ENCODE data around the gene HNRNPL. TPM values are rescaled to one million over a fixed set of nuclear protein-coding genes. Genes with fewer than 3 reads are reported as not detected.
A peak's percentile ranks its signal among the peaks of the same experiment; 100 is the strongest.
"Not testable (repeated sequence)": the region's sequence is repeated elsewhere in the genome, so short reads cannot be mapped to it uniquely, and the experiment has no call there.

HNRNPL gene
- total RNA-seq, 2 donors from 2014 or later = 476 to 617 TPM

DNA sequence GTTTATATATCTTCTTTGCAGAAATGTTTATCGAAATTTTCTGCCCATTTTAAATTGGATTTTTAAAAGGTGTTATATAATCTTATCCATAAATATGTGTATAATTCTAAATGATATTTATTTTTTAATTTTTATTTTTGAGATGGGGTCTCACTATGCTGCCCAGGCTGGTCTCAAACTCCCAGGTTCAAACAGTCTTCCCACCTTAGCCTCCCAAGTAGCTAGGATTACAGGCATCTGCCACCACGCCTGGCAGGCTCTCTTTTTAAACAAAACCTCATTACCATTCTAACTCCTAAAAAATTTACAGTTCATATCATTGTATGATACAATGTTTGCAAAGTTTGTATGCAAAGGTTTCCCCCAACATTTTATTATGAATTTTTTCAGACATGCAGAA is 53.6 kb downstream of the HNRNPL start:
- peaks cover 10% of the 10 kb centered on the region for H3K4me1 Mint-ChIP-seq
- H3K9me3 Mint-ChIP-seq = no peaks in the 10 kb centered on the region
- no peak overlapping the region for H3K4me3 Mint-ChIP-seq
- H3K36me3 Mint-ChIP-seq (ENCODE audit: low read depth) = no peaks in the 10 kb centered on the region
- ATAC-seq (replicated peaks) = no peak
- H3K27me3 Mint-ChIP-seq = no peaks in the 10 kb centered on the region
- H3K27ac Mint-ChIP-seq = no peak overlapping the region

DNA sequence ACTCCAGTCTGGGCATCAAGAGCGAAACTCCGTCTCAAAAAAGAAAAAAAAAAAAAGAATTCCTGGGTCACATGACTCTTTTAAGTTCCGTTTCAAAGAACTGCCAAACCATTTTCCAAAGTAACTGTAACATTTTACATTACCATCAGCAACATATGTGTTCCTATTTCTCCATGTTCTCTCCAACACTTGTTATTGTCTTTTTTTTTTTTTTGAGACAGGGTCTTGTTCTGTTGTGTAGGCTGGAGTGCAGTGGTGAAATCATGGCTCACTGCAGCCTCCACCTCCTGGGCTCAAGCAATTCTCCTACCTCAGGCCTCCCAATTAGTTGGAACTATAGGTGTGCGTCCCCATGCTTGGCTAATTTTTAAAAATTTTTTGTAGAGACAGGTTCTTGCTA is 54.2 kb downstream of the HNRNPL start:
- Mint-ChIP-seq H3K36me3 (ENCODE audit: low read depth) (no peaks in the 10 kb centered on the region), H3K9me3 (no peaks in the 10 kb centered on the region), H3K27ac (no peak overlapping the region), H3K4me3 (no peak overlapping the region), H3K4me1 (peaks cover 10% of the 10 kb centered on the region), H3K27me3 (no peaks in the 10 kb centered on the region)
- ATAC-seq (replicated peaks) = no peak

GRCh38 chr19:38793671-38794070 is 56.1 kb downstream of the HNRNPL start:
- Mint-ChIP-seq H3K9me3 (no peaks in the 10 kb centered on the region), H3K36me3 (ENCODE audit: low read depth) (no peaks in the 10 kb centered on the region), H3K4me1 (peaks cover 5% of the 10 kb centered on the region), H3K27me3 (no peaks in the 10 kb centered on the region), H3K27ac (no peak overlapping the region), H3K4me3 (no peak overlapping the region)
- ATAC-seq (replicated peaks) = no peak

GRCh38 chr19:38793177-38793576 is 56.6 kb downstream of the HNRNPL start:
- no peak for ATAC-seq (replicated peaks)
- Mint-ChIP-seq H3K36me3 (ENCODE audit: low read depth) (no peaks in the 10 kb centered on the region), H3K9me3 (no peaks in the 10 kb centered on the region), H3K27ac (peak overlapping the region; percentile 71), H3K27me3 (no peaks in the 10 kb centered on the region), H3K4me3 (peak overlapping the region; percentile 70), H3K4me1 (peaks cover 5% of the 10 kb centered on the region)

- Mint-ChIP-seq H3K4me3 (peak overlapping the region; percentile 70), H3K4me1 (peaks cover 5% of the 10 kb centered on the region), H3K27me3 (no peaks in the 10 kb centered on the region), H3K9me3 (no peaks in the 10 kb centered on the region), H3K27ac (peak overlapping the region; percentile 71), H3K36me3 (ENCODE audit: low read depth) (no peaks in the 10 kb centered on the region)
- peak; percentile 19 for ATAC-seq (replicated peaks)
These were observed 57.3 kb downstream of the HNRNPL start for GRCh38 chr19:38792250-38793111.

DNA sequence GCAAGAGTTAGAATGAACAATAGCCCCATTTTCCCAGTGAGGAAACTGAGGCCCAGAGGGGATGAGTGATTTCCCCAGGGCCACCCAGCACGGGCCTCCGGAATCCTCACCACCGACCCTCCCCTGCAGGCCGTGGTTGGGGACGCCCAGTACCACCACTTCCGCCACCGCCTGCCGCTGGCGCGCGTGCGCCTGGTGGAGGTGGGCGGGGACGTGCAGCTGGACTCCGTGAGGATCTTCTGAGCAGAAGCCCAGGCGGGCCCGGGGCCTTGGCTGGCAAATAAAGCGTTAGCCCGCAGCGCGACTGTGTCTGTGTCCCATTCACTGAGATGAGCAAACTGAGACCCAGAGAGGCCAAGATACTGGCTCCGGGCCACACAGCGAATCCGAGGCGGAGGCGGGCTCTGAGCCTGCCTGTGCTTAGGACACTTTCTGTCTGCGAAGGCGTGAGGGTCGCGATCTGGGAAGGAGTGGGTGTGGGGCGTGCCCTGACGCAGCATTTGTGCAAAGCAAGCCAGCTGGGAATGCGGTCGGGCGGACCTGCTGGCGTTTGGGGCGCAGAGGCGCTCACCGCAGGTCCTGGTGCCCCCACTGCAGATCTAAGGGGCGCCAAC is 58.2 kb downstream of the HNRNPL start:
- H3K4me1 Mint-ChIP-seq; H3K36me3 Mint-ChIP-seq (ENCODE audit: low read depth); H3K27ac Mint-ChIP-seq; H3K9me3 Mint-ChIP-seq; H3K4me3 Mint-ChIP-seq; H3K27me3 Mint-ChIP-seq: not testable (repeated sequence)
- ATAC-seq (replicated peaks) = peak; percentile 97

- not testable (repeated sequence) for H3K9me3 Mint-ChIP-seq; H3K36me3 Mint-ChIP-seq (ENCODE audit: low read depth); H3K27me3 Mint-ChIP-seq; ATAC-seq (replicated peaks); H3K4me3 Mint-ChIP-seq; H3K27ac Mint-ChIP-seq; H3K4me1 Mint-ChIP-seq
These were observed 59.0 kb downstream of the HNRNPL start for GRCh38 chr19:38790507-38791403.

- Mint-ChIP-seq H3K4me1 (peaks cover 5% of the 10 kb centered on the region), H3K36me3 (ENCODE audit: low read depth) (no peaks in the 10 kb centered on the region), H3K4me3 (no peak within 1 kb of the TSS), H3K9me3 (no peaks in the 10 kb centered on the region), H3K27me3 (no peaks in the 10 kb centered on the region), H3K27ac (no peak within 1 kb of the TSS)
- no peak for ATAC-seq (replicated peaks)
These were observed 61.1 kb downstream of the HNRNPL start, which contains the start of gene LGALS7B for GRCh38 chr19:38788478-38789243. TSS of gene LGALS7B (plus strand) at chr19:38789200. CDS start at chr19:38789227, 27 bp downstream.

DNA sequence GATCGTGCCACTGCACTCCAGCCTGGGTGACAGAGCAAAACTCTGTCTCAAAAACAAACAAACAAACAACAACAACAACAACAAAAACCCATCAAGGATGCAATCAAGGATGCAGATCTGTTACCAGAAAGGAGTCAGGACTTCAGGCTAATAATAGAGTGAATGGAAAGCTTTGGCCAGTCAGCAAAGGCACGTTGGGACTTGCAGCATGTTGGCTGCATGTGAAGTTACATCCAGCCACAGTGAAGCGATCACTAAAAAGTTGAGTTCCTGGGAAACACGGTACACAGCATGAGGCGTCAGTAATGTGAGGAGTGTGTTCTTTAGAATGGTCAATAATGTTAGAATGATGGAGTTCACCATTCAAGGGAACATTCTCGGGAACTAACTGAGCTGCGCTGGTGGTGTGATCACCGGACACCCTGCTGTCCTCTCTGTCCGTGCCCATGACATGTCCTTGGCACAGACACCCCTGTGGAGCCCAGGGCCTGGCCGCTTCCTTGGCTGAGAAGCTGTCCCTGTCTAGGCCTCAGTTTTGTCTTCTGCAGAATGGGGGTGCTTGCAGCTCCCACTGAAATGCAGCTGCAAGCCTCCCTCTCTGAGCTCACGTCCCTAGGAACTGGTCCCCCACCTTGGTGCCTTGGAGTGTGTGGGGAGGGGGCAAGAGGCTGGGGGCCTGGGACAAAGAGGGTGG is 63.1 kb downstream of the HNRNPL start:
- peak overlapping the region; percentile 43 for H3K27ac Mint-ChIP-seq
- no peaks in the 10 kb centered on the region for H3K36me3 Mint-ChIP-seq (ENCODE audit: low read depth)
- H3K4me1 Mint-ChIP-seq = no peaks in the 10 kb centered on the region
- no peaks in the 10 kb centered on the region for H3K27me3 Mint-ChIP-seq
- H3K4me3 Mint-ChIP-seq = no peak overlapping the region
- no peak for ATAC-seq (replicated peaks)
- H3K9me3 Mint-ChIP-seq = no peaks in the 10 kb centered on the region

Other genes with a start within 250 kb of the HNRNPL start
- 100 to 1,000 TPM; 310 to 354 TPM for gene MAP4K1, start 232.0 kb downstream of the HNRNPL start, total RNA-seq
- gene EIF3K, start 230.8 kb downstream of the HNRNPL start, total RNA-seq = 100 to 1,000 TPM; 172 to 301 TPM
- gene ACTN4, start 202.3 kb downstream of the HNRNPL start, total RNA-seq = 100 to 1,000 TPM; 312 to 393 TPM
- gene CAPN12, start 105.5 kb downstream of the HNRNPL start, total RNA-seq = 10 to 100 TPM in 1 of 2 donors, 1 to 10 TPM in 1; 3.8 to 75.3 TPM
- gene LGALS7, start 76.5 kb downstream of the HNRNPL start, total RNA-seq = not detected
- gene LGALS7B, start 60.8 kb downstream of the HNRNPL start, total RNA-seq = not detected
- 1 to 10 TPM; 1.2 to 1.7 TPM for gene LGALS4, start 37.0 kb downstream of the HNRNPL start, total RNA-seq
- 100 to 1,000 TPM; 162 to 183 TPM for gene ECH1, start 18.2 kb downstream of the HNRNPL start, total RNA-seq
- gene RINL, start 28.3 kb upstream of the HNRNPL start, total RNA-seq = 100 to 1,000 TPM in 1 of 2 donors, 10 to 100 TPM in 1; 92.3 to 156 TPM
- gene SIRT2, start 49.6 kb upstream of the HNRNPL start, total RNA-seq = 10 to 100 TPM; 37.9 to 41.2 TPM
- 10 to 100 TPM; 41.2 to 68.7 TPM for gene NFKBIB, start 50.0 kb upstream of the HNRNPL start, total RNA-seq
- gene CCER2, start 62.2 kb upstream of the HNRNPL start, total RNA-seq = under 1 TPM; 0.24 to 0.86 TPM
- 10 to 100 TPM; 27.5 to 49.3 TPM for gene SARS2, start 80.8 kb upstream of the HNRNPL start, total RNA-seq
- gene MRPS12, start 81.0 kb upstream of the HNRNPL start, total RNA-seq = 100 to 1,000 TPM in 1 of 2 donors, 10 to 100 TPM in 1; 52.7 to 106 TPM
- under 1 TPM; 0.21 to 0.43 TPM for gene FBXO17, start 125.8 kb upstream of the HNRNPL start, total RNA-seq
- under 1 TPM; 0.43 to 0.66 TPM for gene FBXO27, start 182.6 kb upstream of the HNRNPL start, total RNA-seq
- not detected for gene ACP7, start 234.4 kb upstream of the HNRNPL start, total RNA-seq